ENCODE data around the gene NAP1L4.

Gene NAP1L4

GRCh38 chr11:2934021-2934550, 58.0 kb downstream of the NAP1L4 start:
- no peak for DNase-seq

DNA sequence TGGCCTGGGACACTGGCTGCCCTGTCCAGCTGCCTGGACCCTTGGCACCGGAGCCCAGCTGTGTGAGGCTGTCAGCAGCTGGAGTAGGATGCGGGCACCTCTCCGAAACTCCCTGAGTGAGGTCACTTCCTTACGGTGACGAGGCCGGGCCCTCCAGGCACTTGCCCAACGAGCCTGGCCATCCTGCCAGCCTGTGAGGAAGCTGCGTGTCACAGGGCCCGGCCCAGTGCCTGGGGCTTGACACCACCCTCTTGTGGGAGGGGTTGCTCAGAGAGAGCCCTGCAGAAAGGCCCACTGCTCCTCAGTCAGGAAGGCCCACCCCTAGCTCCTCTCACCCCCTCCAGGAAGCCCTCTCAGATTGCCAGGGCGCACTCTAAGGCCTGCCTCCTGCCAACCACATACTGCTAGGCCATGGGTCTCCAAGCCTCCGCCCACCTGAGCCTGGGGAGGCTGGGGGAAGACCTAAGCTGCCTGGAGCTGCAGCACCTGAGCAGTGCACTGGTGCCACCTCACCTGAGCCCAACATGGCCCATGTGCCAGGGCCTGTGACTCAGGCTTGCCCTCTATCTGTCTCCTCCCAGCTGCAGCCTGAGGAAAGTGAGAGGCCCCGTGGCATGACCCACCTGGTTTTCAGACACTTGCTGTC, 58.6 kb downstream of the NAP1L4 start:
- no peak for DNase-seq

- no peak for DNase-seq
Measured at GRCh38 chr11:2932850-2933251, 59.3 kb downstream of the NAP1L4 start.

DNA sequence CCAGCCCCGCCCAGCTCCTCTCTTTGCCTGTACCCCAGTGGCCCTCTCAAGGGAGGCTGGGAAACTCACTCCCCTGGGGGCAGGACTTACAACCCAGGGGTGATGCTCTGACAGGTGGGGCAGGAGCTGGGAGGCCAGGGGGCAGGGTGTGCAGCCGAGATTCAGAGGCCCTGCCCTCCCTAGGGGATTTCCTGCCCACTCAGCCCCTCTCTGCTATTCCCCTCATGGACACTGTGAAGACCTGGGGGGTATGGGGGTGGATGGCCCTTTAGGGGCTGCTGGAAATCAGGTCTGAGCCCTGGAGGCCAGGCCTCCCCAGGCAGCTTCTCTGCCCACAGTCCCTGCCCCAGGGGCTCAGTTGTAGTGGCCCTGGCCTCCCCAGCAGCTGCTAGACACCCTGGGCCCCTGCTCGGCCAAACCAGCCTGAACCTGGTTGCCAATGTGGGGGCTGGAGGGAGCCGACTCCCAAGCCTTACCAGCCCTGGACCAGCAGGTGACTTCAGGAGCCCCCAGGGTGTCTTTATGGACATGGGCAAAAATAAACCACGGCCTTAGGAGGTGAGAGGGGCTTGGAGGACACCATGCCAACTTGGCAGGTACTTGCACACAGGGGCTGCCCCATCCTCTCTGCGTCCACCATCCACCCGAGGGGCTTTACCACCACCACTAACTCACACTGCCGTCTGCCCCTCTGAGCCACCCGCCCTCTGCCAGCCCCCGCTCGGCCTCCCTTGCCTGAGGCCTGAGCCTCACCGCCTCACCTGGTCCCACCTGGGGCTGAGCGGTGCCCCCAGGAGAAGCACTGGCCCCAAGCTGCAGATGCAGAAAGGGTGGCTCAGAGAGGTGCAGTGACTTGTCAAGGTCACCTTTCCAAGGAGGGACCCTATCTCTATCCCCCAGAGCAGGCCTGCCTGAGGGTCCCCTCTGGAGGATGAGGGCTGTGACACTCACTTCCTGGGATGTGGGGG, 60.1 kb downstream of the NAP1L4 start:
- DNase-seq = no peak

- DNase-seq = no peak
Measured at GRCh38 chr11:2931420-2931746, 60.7 kb downstream of the NAP1L4 start.

GRCh38 chr11:2930704-2931419, 61.3 kb downstream of the NAP1L4 start:
- peak; percentile 39 for DNase-seq

GRCh38 chr11:2929950-2930703, 62.0 kb downstream of the NAP1L4 start:
- peak; percentile 23 for DNase-seq

GRCh38 chr11:2929531-2929949, 62.6 kb downstream of the NAP1L4 start:
- DNase-seq = no peak

- DNase-seq = peak; percentile 61
Measured at GRCh38 chr11:2928605-2929530, 63.3 kb downstream of the NAP1L4 start, which contains the start of gene PHLDA2. TSS of gene PHLDA2 (minus strand) at chr11:2929420. CDS start at chr11:2929364, 56 bp downstream.

- DNase-seq = no peak
Measured at GRCh38 chr11:2927851-2928604, 64.1 kb downstream of the NAP1L4 start.

GRCh38 chr11:2927121-2927800, 64.9 kb downstream of the NAP1L4 start:
- DNase-seq = no peak

GRCh38 chr11:2926611-2927051, 65.5 kb downstream of the NAP1L4 start:
- DNase-seq = no peak

DNA sequence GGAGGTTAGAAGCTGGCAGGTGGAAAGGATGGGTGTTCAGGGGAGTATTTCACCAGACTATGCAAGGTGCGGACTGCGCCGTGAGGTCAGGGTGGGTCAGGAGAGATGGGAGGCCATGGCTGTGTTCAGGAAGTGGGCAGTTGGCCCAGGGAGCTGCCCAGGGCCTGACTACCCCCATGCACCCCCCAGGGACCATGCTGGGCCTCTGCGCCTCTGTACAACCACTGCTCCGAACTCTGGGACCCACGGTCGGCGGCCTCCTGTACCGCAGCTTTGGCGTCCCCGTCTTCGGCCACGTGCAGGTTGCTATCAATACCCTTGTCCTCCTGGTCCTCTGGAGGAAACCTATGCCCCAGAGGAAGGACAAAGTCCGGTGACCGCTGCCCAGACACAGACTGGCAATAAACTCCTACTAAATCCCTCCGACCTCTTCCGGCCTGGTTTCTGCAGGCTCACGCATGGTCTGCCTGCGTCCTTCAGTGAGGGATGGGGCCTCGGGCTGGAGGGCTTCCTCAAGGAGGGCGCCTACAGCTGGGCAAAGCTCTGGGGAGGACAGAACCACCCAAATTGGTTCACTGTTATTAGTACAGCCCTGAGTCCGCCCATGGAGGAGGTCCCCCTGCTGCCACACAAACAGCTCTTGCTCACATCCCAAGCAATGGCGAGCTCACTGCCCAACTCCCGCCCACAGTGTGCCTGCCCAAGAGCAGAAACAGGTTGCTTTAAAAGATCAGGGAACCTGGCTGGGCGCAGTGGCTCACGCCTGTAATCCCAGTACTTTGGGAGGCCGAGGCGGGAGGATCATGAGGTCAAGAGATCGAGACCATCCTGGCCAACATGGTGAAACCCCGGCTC, 67.1 kb downstream of the NAP1L4 start:
- no peak for DNase-seq

- no peak for DNase-seq
Measured at GRCh38 chr11:2924381-2924780, 67.7 kb downstream of the NAP1L4 start.

GRCh38 chr11:2923446-2924375, 68.4 kb downstream of the NAP1L4 start:
- DNase-seq = no peak

DNA sequence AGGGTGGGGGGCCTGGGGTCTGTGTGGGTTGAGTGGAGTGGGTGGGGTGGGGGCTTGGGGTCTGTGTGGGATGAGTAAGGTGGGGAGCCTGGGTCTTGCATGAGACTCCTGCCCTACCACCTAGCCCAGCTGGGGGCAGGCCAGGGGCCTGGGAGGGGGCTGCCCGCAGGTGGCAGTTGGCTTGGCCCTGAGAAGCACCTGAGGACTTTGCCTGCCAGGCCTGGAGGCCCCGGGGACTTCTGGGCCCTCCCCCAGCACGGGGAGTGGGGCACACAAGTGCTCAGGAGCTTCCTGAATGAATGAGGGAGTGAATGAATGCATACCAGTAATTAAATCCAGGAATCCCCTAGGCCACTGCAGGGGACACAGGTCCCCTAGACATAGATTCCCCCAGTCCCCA, 69.5 kb downstream of the NAP1L4 start:
- no peak for DNase-seq

- no peak for DNase-seq
Measured at GRCh38 chr11:2921742-2922493, 70.2 kb downstream of the NAP1L4 start.

Data from COR-L47 (cell line).